ENCODE data around the gene OBSL1. TPM values are rescaled to one million over a fixed set of nuclear protein-coding genes. Genes with fewer than 3 reads are reported as not detected.

Gene OBSL1
- total RNA-seq, 1 experiment from 2014 or later = 56.2 TPM

- POLR2A ChIA-PET = interaction anchor here (0.6 to 2.1 kb wide), 2 partner anchors 34 to 521 kb away, joined by 4 to 13 read pairs; partner anchors contain the start of gene STK11IP
- peaks cover 15% of the 10 kb centered on the region for H3K4me1 Mint-ChIP-seq (ENCODE audit: low read depth, unreplicated experiment)
- no TSS peak for BruUV-seq (replicated peaks)
- no peak for DNase-seq
- Histone ChIP-seq H3K36me3 (ENCODE audit: control insufficient read depth, insufficient read depth, low read length) (no peaks in the 10 kb centered on the region), H3K4me3 (ENCODE audit: low read depth, low read length) (no peak overlapping the region), H3K4me1 (peaks cover 25% of the 10 kb centered on the region), H3K27me3 (replicated peaks; ENCODE audit: control insufficient read depth, insufficient read depth, low read length) (no peaks in the 10 kb centered on the region; the same call in 1 of the 2 replicates), H3K9me3 (no peaks in the 10 kb centered on the region)
- H3K27me3 Mint-ChIP-seq (ENCODE audit: insufficient read depth, unreplicated experiment) = no peaks in the 10 kb centered on the region
- no peak for TF ChIP-seq CTCF (IDR thresholded peaks at IDR 0.05; ENCODE audit: insufficient read depth in 1 of 2, low read depth in 1 of 2, low read length in 1 of 2, severe bottlenecking in 1 of 2, unreplicated experiment in 1 of 2)
- peaks cover 18% of the 10 kb centered on the region for H3K36me3 Mint-ChIP-seq (ENCODE audit: insufficient read depth, unreplicated experiment)
- no peak overlapping the region for H3K4me3 Mint-ChIP-seq (ENCODE audit: unreplicated experiment)
- intact Hi-C loops (cut with micrococcal nuclease; ENCODE audit: unreplicated experiment) = loop anchor here (5.0 kb wide), 1 partner anchor 34 kb away; the partner anchor contains the start of gene STK11IP
- no peaks in the 10 kb centered on the region for H3K9me3 Mint-ChIP-seq (ENCODE audit: unreplicated experiment)
- CTCF ChIA-PET = no interaction called here
- H3K27ac Mint-ChIP-seq (ENCODE audit: unreplicated experiment) = no peak overlapping the region
Observed at GRCh38 chr2:219563271-219563928, 7.9 kb downstream of the OBSL1 start.

GRCh38 chr2:219562049-219563020, 9.0 kb downstream of the OBSL1 start:
- intact Hi-C loops (cut with micrococcal nuclease; ENCODE audit: unreplicated experiment) = loop anchor here (1.0 to 5.0 kb wide), 2 partner anchors 9 to 35 kb away; partner anchors contain the start of genes OBSL1 and STK11IP
- POLR2A ChIA-PET = interaction anchor here (0.6 to 2.1 kb wide), 3 partner anchors 10 to 520 kb away, joined by 3 to 13 read pairs (median 4); partner anchors contain the start of gene STK11IP
- H3K4me3 Mint-ChIP-seq (ENCODE audit: unreplicated experiment) = no peak overlapping the region

More at GRCh38 chr2:219562049-219563020, 9.0 kb downstream of the OBSL1 start:
- Histone ChIP-seq H3K4me3 (ENCODE audit: low read depth, low read length) (no peak overlapping the region), H3K9me3 (no peaks in the 10 kb centered on the region), H3K27me3 (replicated peaks; ENCODE audit: control insufficient read depth, insufficient read depth, low read length) (no peaks in the 10 kb centered on the region; the same call in 1 of the 2 replicates), H3K36me3 (ENCODE audit: control insufficient read depth, insufficient read depth, low read length) (no peaks in the 10 kb centered on the region), H3K4me1 (peaks cover 25% of the 10 kb centered on the region)
- Mint-ChIP-seq H3K9me3 (ENCODE audit: unreplicated experiment) (no peaks in the 10 kb centered on the region), H3K4me1 (ENCODE audit: low read depth, unreplicated experiment) (peaks cover 15% of the 10 kb centered on the region), H3K27me3 (ENCODE audit: insufficient read depth, unreplicated experiment) (no peaks in the 10 kb centered on the region), H3K36me3 (ENCODE audit: insufficient read depth, unreplicated experiment) (peaks cover 13% of the 10 kb centered on the region), H3K27ac (ENCODE audit: unreplicated experiment) (peak overlapping the region; percentile 64)
- BruUV-seq (replicated peaks) = TSS peak; percentile 25
- TF ChIP-seq CTCF (IDR thresholded peaks at IDR 0.05; ENCODE audit: insufficient read depth in 1 of 2, low read depth in 1 of 2, low read length in 1 of 2, severe bottlenecking in 1 of 2, unreplicated experiment in 1 of 2) = no peak
- no peak for DNase-seq
- CTCF ChIA-PET = interaction anchor here (0.6 to 3.4 kb wide), 6 partner anchors 9 to 127 kb away, joined by 3 to 19 read pairs (median 8); partner anchors contain the start of genes CHPF, OBSL1, STK11IP and TMEM198

All from Caco-2 (cell line).